Trophoblast cell (in vitro differentiated cells and primary cell): ENCODE measurements around the gene BTC.
"Not testable (repeated sequence)": the region's sequence is repeated elsewhere in the genome, so short reads cannot be mapped to it uniquely, and the experiment has no call there.

Experiments
- DNase-seq, 2 donors: peaks; one replicate each; pipeline ENCODE4 v3.0.0-alpha.2; 2016
- H2AFZ ChIP-seq: 2 replicates; pipeline ENCODE4 v1.6.1; 2013; ENCODE audit warnings: low read length, moderate library complexity, mild to moderate bottlenecking; ENCODE audit not compliant: insufficient read depth, poor library complexity
- H2AK5ac ChIP-seq: 2 replicates; pipeline ENCODE4 v1.6.1; 2013; ENCODE audit warnings: mild to moderate bottlenecking, low read length
- H2BK120ac ChIP-seq: 2 replicates; pipeline ENCODE4 v1.6.1; 2013; ENCODE audit warnings: low read length, mild to moderate bottlenecking, moderate library complexity; ENCODE audit not compliant: insufficient read depth, poor library complexity
- H2BK12ac ChIP-seq: 2 replicates; pipeline ENCODE4 v1.6.1; 2013; ENCODE audit warnings: mild to moderate bottlenecking, low read length, moderate library complexity
- H2BK5ac ChIP-seq: 2 replicates; pipeline ENCODE4 v1.6.1; 2013; ENCODE audit warnings: low read length, low read depth, moderate library complexity, mild to moderate bottlenecking; ENCODE audit not compliant: poor library complexity
- H3K14ac ChIP-seq: 2 replicates; pipeline ENCODE4 v1.6.1; 2013; ENCODE audit warnings: mild to moderate bottlenecking, low read length
- H3K18ac ChIP-seq: 2 replicates; pipeline ENCODE4 v1.6.1; 2013; ENCODE audit warnings: mild to moderate bottlenecking, low read length
- H3K23ac ChIP-seq: 2 replicates; pipeline ENCODE4 v1.6.1; 2013; ENCODE audit warnings: low read length
- H3K27ac ChIP-seq: 2 replicates; pipeline ENCODE4 v1.5.1; 2013; ENCODE audit warnings: low read depth, mild to moderate bottlenecking, inconsistent platforms, low read length, moderate library complexity
- H3K27me3 ChIP-seq: 2 replicates; pipeline ENCODE4 v1.6.1; 2013; ENCODE audit warnings: inconsistent platforms, mild to moderate bottlenecking, low read length, moderate library complexity; ENCODE audit not compliant: insufficient read depth
- H3K36me3 ChIP-seq, 2 experiments: 1 replicate in 1 of 2; 2 replicates in 1 of 2; pipeline ENCODE4 v1.6.1; 2013; ENCODE audit warnings: low read length in 2 of 2, mild to moderate bottlenecking in 2 of 2, moderate library complexity in 1 of 2; ENCODE audit not compliant: insufficient read depth in 2 of 2, control insufficient read depth in 1 of 2
- H3K4ac ChIP-seq: 2 replicates; pipeline ENCODE4 v1.6.1; 2013; ENCODE audit warnings: low read depth, mild to moderate bottlenecking, low read length, moderate library complexity
- H3K4me1 ChIP-seq, 2 experiments: 1 replicate in 1 of 2; 2 replicates in 1 of 2; pipeline ENCODE4 v1.6.1; 2013; ENCODE audit warnings: low read length in 2 of 2, mild to moderate bottlenecking in 2 of 2, moderate library complexity in 1 of 2; ENCODE audit not compliant: insufficient read depth in 2 of 2, control insufficient read depth in 1 of 2
- H3K4me2 ChIP-seq: 2 replicates; pipeline ENCODE4 v1.6.1; 2013; ENCODE audit warnings: inconsistent platforms, mild to moderate bottlenecking, low read length, moderate library complexity
- H3K4me3 ChIP-seq: 2 replicates; pipeline ENCODE4 v1.5.1; 2013; ENCODE audit warnings: mild to moderate bottlenecking, low read depth, low read length, inconsistent platforms
- H3K79me1 ChIP-seq: one replicate; pipeline ENCODE4 v1.6.1; 2013; ENCODE audit warnings: low read length
- H3K79me2 ChIP-seq: 2 replicates; pipeline ENCODE4 v1.6.1; 2013; ENCODE audit warnings: low read length, mild to moderate bottlenecking; ENCODE audit not compliant: control insufficient read depth, insufficient read depth, poor library complexity
- H3K9ac ChIP-seq: 2 replicates; pipeline ENCODE4 v1.6.1; 2013; ENCODE audit warnings: mild to moderate bottlenecking, low read length
- H3K9me3 ChIP-seq: 2 replicates; pipeline ENCODE4 v1.6.1; 2013; ENCODE audit warnings: low read depth, mild to moderate bottlenecking, control low read depth, inconsistent platforms, low read length; ENCODE audit not compliant: insufficient read depth
- H4K12ac ChIP-seq: 2 replicates; pipeline ENCODE4 v1.6.1; 2013; ENCODE audit warnings: low read depth, mild to moderate bottlenecking, low read length, moderate library complexity
- H4K8ac ChIP-seq: 2 replicates; pipeline ENCODE4 v1.6.1; 2013; ENCODE audit warnings: low read depth, mild to moderate bottlenecking, low read length, moderate library complexity
- H4K91ac ChIP-seq: one replicate; pipeline ENCODE4 v1.6.1; 2013; ENCODE audit warnings: low read depth, mild to moderate bottlenecking, low read length, moderate library complexity
- WGBS: extraction: QIAGEN DNeasy Blood & Tissue Kit; methylation state at CpG from one replicate; pipeline ENCODE4 v1.1.7; 2013; ENCODE audit warnings: missing lambda C conversion rate; ENCODE audit not compliant: insufficient read length, insufficient coverage; ENCODE audit errors: extremely low coverage; 5-methylcytosine and 5-hydroxymethylcytosine counted together

BTC gene

GRCh38 chr4:74714611-74715130 is 79.7 kb downstream of the BTC start:
- H2BK12ac ChIP-seq: no peak overlapping the region
- H2BK120ac ChIP-seq: no peak overlapping the region
- H2BK5ac ChIP-seq: no peak overlapping the region
- no peaks in the 10 kb centered on the region for H3K4me1 ChIP-seq
- DNase-seq: no peak
- H4K8ac ChIP-seq: no peak overlapping the region
- H3K4me2 ChIP-seq: no peak overlapping the region
- H4K91ac ChIP-seq: no peak overlapping the region
- no peaks in the 10 kb centered on the region for H3K27me3 ChIP-seq
- no peak overlapping the region for H3K9ac ChIP-seq
- H3K23ac ChIP-seq: no peak overlapping the region
- H3K27ac ChIP-seq: no peak overlapping the region
- no peak overlapping the region for H2AFZ ChIP-seq
- no CpG with 5 or more reads among the region's 1 CpG for WGBS
- no peaks in the 10 kb centered on the region for H3K9me3 ChIP-seq
- no peak overlapping the region for H3K4me3 ChIP-seq
- H3K36me3 ChIP-seq: peaks cover 0 to 3% of the 10 kb centered on the region in 2 experiments
- H3K79me2 ChIP-seq: no peaks in the 10 kb centered on the region
- no peaks in the 10 kb centered on the region for H3K79me1 ChIP-seq
- H3K14ac ChIP-seq: no peak overlapping the region
- no peak overlapping the region for H2AK5ac ChIP-seq
- H4K12ac ChIP-seq: no peak overlapping the region
- H3K18ac ChIP-seq: no peak overlapping the region
- H3K4ac ChIP-seq: no peak overlapping the region

GRCh38 chr4:74708135-74708534 is 86.2 kb downstream of the BTC start:
- H2BK120ac ChIP-seq, H2BK5ac ChIP-seq, H3K14ac ChIP-seq, H3K4me3 ChIP-seq, H3K18ac ChIP-seq, H3K4me1 ChIP-seq, H3K27me3 ChIP-seq, H3K9ac ChIP-seq, H3K27ac ChIP-seq, H4K91ac ChIP-seq, H3K79me1 ChIP-seq, H3K4me2 ChIP-seq, H2AK5ac ChIP-seq, H3K9me3 ChIP-seq, H3K4ac ChIP-seq, H3K79me2 ChIP-seq, H4K8ac ChIP-seq, H2AFZ ChIP-seq, H2BK12ac ChIP-seq, H4K12ac ChIP-seq, DNase-seq, H3K36me3 ChIP-seq, H3K23ac ChIP-seq: not testable (repeated sequence)
- WGBS: no CpG with 5 or more reads among the region's 3 CpGs
